Esophagus squamous epithelium (tissue), 4 donors: ENCODE measurements around the gene TJP3.

Source experiments
- CTCF ChIP-seq, 6 experiments: fragments of 450-650 bp in 4 of 6; fragments of 200-600 bp in 2 of 6; sonication (generic) in 2 of 6; IDR thresholded peaks; one replicate each; pipeline ENCODE4 v1.5.1; 2016 to 2019; ENCODE audit warnings: antibody characterized with exemption in 6 of 6, mild to moderate bottlenecking in 4 of 6, moderate library complexity in 4 of 6
- POLR2A ChIP-seq, 4 donors: fragments of 450-650 bp; IDR thresholded peaks; one replicate each; pipeline ENCODE4 v1.6.1; 2017; ENCODE audit warnings: antibody characterized with exemption in 4 of 4, mild to moderate bottlenecking in 4 of 4, moderate library complexity in 3 of 4

- TF ChIP-seq CTCF (IDR thresholded peaks at IDR 0.05) (no peak), POLR2A (IDR thresholded peaks at IDR 0.05) (no peak)
These were observed 47.5 kb upstream of the TJP3 start for GRCh38 chr19:3660493-3661219.
